Tongue (tissue), 2 donors: ENCODE results near the gene MARS1. TPM values are rescaled to one million over a fixed set of nuclear protein-coding genes. Genes with fewer than 3 reads are reported as not detected.

Source experiments
- DNase-seq: peaks from one replicate; pipeline ENCODE4 v3.0.0-alpha.2; 2015
- total RNA-seq: library from RNA; depleted of rRNA; stranded (reverse); fragments of >200 nt; gene quantifications from one replicate; pipeline ENCODE4 v1.2.3, GENCODE V29; 2014

Gene MARS1
- total RNA-seq, 1 donor from 2014 or later, result 72.3 TPM

DNA sequence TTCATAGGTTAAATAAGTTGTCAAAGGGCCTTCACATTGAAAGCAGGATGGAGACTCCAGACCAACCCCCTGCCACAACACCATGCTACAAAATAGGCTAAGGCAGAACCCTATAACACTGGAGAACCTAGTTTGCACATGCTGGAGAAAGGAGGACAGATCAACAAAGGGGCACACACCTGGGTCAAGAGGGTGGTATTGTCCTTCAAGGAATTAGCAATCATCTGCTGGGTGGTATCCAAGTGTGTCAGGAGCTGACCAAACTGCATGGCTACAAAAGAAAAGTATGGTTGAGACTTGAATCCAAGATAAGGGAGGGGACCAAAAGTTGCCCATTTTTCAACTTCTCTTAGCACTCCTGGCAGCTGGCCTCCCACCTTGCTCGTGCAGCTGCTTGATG is 44.0 kb downstream of the MARS1 start:
- DNase-seq, result no peak

DNA sequence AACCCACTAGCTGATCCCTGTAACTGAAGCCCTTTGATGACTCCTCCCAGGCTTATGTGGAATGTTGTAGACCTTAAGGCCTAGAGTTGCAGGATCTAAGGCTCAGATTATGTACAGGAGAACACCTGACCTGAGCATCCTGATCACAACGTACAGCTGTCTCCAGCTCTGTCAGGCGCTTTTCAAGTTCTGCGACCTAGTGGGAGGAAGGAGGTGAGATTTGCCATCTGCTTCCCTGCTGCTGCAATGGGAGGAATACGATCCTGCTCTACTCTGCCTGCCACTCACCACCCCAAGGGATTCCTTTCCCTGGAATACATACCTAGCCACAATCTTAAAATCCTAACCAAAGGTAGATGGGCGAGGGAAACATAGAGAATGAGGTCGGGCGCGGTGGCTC is 45.2 kb downstream of the MARS1 start:
- DNase-seq, result no peak

DNA sequence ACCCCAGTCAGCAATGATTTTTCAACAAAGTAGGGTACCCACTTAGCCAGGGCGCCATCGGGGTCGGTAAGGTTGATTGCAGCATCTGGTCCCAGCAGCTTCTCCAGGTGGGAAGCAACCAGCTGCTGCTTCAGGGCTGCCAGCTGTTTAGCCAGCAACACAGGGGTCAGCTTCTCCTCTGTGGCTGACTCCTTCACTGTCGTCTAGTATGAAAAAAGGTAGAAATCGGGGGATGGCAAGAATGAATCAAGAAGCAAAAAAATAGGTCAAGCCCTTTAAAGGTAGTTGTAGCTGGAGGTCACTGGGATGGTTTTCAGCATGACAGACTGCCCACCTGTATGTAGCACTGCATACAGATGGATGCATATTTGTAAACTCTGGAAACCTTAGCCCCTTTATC is 46.4 kb downstream of the MARS1 start:
- no peak for DNase-seq

DNA sequence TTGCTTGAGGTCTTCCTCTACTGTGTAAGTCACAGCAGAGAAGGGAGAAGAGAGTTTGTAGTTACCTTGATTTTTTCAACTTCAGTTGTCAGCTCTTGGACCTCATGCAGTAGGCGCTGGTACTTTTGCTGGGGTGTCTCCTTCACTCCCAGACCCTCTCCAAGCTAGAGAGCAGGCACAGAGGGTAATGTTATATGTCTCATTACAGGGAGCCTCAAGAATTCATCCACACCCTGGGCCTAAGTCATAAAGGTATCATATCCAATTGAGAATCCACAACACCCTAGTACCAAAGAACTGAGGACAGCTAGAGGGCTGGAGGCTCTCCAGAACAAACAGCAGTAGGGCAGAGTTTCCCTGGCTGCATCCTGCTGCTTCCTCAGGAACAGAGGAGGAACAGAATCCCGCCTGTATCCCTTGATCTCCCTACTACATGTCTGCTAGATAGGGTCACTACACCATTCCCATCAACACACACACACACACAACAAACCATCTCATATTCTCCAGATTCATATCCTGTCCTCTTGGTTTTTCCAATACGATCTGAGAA is 47.2 kb downstream of the MARS1 start:
- DNase-seq, result no peak

DNA sequence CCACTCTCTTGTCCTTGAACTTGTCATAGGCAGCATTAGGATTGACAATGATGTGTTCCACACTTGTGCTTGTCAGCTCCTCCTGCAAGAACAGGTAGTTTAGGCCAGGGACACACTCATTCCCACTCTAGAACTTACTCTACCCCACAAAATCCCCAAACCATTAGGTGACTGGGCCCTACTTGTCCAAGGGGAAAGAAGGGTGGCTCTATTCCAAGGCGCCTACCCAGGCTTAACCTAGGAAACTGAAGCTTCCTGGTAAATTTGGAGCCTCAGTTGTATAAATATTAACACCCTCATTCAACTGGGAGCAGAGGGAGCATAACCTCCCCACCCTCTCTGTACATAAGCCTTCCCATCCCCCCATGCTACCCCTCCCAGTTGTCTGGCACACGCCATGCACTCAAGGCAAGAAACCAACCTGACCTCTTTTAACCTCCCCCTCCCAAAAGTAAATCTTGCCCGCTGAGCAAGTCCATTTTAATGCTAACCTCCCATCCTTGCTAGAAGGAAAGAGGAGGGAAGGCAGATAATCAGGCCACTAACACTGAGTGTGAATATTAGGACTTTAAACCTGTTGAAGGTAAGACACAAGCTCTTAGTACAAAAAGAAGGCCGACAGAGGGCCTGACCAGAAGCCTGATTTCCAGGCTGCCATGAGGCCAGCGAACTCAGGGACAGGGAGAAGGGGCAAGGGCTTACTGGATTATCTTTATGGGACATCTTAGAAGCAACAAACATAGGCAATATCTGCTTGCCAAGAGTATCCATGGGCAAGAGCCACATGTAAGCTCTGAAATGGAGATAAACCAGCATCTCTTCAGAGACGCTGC is 48.1 kb downstream of the MARS1 start:
- DNase-seq, result no peak

DNA sequence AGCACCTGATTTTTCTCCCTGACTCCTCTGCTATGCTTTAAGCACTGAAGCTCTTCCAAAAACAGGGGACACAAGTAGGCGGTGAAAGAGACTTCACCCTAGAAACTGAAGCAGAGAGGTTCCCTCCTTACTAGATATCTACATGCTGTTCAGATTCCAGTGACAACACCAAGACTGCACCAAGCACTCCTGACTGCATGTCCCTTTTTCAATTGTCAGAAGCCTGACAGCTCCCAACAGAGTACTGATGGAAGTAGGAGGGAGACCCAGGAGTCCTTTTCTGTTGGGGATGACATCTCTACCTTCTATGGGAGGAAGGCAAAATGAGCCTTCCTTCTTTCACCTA is 48.7 kb downstream of the MARS1 start:
- DNase-seq, result no peak

DNA sequence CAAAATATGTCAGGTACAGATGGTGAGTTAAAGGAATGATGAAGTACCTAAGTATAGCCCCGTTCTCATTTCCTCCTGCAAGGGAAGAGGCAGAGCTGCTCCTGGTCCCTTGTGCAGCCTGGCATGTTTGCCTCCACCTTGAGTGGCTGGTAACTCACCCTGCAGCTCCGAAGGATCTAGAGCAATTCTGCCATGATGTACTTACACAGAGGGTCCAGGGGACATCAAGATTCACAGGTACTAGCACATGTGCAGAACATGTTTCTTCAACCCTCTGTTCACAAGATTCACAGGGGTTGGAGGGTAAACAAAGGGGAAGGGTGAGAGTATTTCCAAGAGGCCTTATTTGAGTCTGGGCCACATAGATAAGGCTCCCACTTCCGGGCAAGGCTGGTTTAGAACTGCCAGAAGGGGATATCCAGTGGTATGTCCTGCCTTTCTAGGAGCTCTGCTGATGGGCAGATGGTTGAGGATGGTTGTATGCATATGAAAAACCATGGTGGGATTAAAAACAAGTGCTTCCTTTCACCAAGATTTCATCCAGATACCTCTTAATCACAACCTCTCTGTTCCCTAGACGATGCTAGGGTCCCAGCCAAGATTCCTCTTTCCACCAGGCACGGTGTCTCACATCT is 51.4 kb downstream of the MARS1 start:
- DNase-seq, result no peak

DNA sequence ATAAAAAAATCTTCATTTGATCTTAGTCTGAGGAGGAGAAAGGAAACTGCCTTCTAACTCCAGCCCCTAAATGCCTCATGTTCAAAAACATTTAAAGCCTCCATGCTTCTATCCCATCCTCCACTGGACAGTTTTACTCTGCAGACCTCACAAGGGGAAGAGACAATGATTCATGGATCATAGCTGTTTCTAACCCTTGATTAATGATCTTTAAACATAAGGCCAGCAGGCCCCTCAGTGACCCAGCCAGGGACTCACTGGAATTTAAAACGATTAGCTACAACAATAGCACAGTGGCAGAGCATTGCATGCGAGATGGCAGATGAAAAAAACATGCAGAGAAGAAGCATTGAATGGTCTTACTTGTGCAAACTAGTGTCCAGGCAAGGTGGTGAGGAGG is 53.1 kb downstream of the MARS1 start:
- DNase-seq, result no peak

DNA sequence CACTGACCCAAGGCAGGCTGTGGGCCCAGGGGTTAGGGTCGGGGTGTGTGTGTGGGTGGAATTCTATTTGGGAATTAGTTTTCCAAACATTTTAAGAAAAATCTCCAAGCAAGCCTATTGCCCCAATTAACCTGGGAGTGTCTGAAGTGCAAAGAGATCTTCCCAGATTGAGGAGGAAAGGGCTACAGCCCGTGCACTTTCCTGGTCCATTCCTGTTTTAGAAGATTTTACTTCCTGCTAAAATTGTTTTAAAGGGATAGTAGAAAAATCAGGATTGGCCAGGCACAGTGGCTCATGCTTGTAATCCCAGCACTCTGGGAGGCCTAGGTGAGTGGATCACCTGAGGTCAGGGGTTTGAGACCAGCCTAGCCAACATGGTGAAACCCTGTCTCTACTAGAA is 53.8 kb downstream of the MARS1 start:
- no peak for DNase-seq

DNA sequence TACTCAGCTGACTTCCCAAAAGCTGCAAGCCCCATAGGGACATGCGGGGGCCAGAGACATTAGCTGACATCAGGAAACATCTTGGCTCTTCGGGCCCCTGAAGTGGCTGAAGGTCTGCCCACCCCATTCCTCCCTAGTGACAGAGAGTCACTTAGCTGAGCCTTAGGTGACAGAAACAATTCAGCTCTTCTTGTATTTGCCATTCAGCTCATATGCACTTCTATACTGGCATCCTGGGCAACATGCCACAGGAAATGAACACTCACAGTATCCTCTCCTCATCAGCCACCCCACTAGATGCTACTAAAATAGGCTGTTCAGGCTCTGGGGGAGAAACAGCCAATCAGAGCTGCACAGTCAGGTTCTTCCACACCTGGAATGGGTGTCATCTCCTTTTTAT is 55.7 kb downstream of the MARS1 start:
- DNase-seq, result no peak

DNA sequence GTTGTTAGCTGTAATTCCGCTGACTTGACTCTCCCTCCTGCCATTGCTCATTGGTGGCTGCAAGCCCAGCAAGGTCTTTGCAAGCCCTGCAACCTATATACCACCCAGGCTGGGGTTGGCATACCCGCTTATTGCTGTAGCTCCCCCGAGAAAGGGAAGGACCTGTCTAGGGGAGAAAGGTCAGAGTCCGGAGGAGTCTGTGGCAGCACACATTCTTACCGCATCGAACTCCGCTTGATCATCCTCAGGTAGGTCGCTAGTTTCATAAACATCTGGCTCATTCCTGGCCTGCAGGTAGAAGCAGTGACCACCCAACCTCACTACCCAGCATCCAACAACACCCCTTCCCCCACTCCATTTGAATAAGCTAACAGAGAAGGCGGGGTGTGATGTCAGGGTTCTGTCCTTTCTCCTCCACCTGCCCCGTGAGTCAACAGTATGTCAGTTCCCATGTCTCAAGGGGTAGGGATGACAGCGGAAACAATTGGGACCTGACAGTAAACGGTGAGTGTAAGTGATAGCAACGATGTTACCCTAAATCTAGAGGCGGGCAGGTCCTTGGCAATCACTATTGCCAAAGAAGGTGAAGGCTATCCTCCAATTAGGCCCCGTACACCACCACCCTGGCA is 58.1 kb downstream of the MARS1 start:
- no peak for DNase-seq

DNA sequence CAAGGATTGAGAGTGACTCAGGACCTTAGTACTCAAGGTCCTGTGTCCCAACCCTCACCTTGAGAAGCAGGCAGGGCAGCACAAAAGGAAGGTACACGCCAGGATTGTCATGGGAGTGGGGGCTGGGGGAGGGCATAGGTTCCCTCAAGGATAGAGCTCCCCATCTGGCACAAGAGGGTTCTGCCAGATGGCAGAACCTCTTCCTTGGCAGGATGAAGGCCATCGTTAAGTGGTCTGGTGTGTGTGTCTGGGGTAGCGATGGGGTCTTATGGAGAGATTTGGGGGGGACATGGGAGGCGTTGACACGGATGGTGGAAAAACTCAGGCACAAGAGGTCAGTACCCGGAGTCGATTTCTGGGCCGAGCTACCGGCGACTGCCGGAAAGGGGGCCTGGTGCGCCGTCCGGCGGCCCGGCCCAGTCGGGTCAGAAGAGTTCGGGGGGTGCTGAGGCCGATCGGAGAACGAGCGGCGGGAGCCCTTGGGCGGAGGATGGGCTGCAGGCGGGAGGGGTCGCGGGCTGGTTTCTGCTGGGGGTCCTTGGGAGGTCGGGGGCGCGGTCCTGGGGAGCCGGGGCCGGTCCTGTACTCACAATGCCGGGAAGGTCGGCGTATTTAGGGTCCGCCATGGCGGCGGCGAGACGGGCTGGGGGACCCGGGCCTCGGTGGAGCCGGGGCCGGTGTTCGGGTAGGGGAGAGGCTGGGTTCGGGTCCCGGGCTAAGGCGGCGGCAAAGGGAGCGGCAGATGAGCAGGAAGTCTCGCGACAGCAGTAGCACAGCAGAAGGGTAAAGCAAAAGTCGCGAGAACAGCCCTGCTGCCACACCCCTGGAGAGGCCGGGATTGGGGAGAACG is 58.8 kb downstream of the MARS1 start, which contains the start of gene DCTN2:
DCTN2 (minus strand) TSS at position 755 of the 850 bp plus-strand sequence; CDS start at position 626, 129 bp downstream.
- DNase-seq, result peak; percentile 99

DNA sequence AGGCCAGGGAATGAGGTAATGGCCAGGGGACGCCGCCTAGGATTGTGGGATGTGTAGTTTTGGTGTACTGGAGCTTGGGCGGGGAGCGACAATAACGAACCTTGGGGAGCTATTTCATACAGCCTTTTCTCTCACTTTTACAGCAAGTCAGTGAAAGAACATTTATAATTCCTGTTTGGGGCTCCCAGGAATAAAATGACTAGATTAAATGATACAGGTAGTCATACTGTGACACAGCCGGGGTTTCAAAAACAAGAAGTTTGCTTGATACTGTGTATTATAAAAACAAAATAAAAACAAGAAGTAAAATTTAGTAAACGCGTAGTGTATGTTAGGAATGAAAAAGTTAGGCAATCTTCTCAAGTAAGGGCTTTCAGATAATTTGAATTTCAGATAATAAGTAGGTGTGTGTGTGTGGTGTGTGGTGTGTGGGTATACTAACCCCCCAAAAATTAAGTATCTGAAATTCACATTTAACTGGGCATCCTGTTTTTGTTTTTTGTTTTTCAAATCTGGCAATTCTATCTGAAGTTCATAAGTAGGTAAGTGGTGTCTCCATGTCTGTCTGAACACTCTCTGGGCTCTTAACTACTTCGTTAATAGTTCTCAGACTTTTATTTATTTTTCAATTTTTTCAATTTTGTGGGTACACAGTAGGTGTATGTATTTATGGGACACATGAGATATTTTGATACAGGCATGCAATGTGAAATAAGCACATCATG is 59.6 kb downstream of the MARS1 start:
- no peak for DNase-seq

DNA sequence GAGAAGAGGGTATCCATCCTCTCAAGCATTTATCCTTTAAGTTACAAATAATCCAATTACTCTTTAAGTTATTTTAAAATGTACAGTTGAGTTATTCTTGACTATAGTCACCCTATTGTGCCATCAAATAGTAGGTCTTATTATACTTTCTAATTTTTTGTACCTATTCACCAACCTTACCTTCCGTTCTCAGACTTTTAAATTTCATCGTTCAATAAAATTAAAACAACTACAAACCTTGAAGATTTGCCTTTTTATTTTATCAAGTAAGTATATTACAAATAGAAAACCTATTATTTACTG is 60.1 kb downstream of the MARS1 start:
- no peak for DNase-seq

DNA sequence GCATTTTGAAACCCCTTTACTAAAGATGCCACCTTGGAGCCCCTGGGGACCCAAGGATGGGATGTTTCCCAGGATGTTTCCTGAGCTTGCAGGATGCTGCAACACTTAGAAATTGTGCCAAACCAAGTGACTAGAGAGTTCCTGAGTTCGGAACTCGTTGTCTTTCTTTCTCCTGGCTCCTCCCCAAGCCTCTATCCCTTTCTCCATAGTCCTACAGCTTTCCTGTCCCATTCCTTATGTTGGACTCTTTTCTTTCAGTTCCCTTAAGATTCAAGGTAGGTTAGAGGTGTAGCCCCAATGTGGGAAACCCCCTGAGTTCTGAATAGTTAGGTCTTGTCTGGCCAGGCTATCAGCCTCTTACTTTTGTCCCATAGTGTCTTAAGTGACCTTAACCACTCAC is 60.6 kb downstream of the MARS1 start:
- no peak for DNase-seq

DNA sequence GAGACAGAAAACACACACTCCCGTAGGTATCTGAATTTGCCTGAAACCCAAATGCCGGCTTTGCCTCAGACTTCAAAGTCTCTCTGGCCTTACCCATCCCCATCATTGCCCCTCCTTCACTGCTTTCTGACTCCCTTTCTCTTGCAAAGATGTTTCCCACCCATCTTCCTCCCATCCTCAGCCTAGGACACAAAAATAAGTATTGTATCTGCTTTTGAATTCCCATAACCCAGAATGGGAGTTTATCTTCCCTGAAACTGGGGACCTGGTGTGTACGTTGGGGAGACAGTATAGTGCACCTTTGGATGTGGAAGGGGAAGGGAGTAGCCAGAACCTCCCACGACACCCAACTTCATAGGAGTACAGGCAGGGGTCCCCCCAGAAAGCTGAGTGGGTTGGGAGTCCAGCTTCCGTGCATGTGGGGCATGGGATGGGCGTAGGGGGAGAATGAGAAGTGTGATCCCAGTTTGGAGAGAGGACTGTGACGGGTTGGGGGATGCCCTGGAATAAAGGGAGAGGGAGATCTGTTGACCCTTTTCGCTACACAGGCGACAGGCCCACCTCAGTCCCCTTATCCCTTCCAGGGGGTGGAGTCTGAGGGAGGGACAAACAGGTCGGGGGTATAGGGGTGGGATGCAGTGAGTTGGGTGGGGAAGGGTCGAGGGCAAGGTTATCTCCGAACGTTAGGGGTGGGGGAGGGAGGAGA is 61.5 kb downstream of the MARS1 start:
- no peak for DNase-seq

DNA sequence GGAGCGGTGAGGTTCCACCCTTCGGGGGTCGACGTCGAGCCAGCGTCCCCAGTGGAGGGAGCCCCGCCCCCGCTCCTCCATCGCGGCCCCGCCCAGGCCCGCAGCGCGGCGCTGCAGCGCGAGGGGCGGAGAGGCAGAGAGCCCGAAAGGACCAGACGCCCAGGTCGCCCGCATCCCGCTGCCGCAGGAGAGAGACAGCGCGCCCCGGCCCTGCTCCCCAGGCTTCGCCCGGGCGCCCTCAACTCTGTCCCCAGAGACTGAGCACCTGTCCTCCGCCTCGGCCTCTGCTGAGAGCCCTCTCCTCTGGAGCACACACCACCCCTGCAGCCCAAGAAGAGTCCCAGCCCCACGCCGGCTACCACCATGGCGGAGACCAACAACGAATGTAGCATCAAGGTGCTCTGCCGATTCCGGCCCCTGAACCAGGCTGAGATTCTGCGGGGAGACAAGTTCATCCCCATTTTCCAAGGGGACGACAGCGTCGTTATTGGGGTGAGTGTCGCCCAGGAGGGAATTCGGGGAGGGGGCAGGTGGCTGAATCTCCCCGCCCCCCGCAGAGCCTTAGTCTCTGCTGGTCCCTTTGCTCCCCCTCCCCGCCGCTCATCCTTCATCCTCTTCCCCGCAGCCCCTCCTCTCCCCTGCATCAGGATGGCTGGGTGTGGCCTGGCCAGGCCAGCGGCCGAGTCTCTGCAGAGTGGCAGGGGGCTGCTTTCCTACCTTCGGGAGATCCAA is 62.2 kb downstream of the MARS1 start, which contains the start of gene KIF5A:
KIF5A (plus strand) TSS at position 136 of the 732 bp plus-strand sequence; CDS start at position 364, 228 bp downstream.
- peak; percentile 15 for DNase-seq

DNA sequence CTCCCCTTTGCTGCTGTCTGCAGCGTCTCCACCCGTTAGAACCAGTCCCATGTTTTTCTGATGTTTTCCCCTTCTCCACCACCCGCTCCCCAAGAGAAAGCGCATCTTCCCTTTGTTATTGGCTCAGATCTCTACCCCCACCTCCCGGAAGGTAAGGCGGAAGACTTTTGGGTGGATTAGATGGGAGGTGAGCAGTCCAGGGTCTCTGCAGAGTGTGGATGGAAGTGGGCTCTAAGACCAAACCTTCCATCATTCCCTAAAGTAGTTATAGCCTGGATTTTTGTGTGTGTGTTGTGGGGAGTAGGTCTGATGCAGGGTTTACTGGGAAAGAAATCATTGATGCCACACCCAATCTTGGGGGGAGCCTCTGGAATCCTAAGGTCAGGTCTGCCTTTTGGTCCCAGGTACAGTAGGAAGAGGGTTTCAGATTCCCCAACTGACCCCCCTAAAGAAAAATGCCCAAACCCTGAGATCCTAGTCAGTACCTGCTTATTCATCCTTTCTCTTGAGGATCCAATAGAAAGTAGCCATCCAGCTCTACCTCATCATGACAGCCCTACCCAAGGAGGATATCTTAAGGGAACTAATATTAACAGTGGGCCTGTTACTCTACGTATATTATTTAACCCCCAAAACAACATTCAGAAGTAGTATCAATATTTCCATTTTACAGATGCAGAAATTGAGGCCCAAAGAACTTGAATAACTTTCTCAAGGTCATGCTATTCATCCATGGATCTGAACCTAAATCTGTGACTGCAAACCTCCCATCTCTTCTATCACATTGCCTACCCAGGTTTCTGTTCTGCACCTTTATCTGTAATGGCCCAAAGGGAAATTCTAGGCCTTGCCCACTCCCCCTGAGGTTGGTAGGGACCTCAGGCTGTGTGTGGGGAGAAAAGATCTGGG is 63.0 kb downstream of the MARS1 start:
- DNase-seq, result no peak
